ENCODE data around the gene AURKB. TPM values are rescaled to one million over a fixed set of nuclear protein-coding genes. Genes with fewer than 3 reads are reported as not detected.

AURKB gene
- total RNA-seq, 1 experiment from 2014 or later = 71.0 TPM

DNA sequence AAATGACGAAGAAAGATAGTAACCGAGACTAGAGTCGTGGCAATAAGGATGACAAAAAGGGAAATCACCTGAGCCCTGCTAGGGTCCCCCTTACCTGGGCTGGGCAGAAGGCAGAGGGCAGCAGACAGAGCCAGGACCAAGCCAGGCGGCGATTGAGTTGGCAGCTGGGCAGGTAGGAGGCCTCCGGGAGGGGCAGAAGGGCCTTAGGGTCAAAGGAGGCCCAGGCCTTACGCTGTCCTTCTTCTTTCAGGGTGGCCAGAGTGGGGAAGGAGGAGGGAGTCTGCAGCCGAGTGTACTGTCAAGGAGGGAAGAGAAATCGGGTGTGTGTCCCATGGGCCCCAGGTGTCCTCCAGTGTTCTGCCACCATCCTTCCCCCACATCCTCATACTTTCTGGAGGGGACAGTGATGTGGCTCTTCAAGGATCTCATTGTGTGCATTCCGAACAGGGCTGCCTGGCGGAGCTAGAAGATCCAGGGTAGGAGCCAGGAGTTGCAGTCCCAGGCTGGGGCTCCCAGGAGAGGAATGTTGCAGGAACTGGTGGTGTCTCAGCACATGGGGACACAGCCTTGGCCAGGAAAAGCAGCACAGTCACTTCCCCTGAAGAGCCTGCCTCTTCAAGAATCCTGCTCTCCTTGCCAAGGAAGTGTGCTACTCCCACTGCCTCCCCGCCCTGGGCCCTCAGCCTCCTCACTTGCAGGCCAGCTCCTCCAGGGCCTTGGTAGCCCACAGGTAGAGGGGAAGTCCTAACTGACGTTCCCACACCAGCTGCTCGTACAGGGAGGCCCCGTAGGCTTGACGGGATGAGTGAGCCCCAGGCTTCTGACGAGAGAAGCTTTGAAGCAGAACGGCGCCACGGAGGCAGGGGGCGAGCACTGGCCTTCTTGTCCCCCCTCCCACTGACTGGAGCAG, 24.2 kb upstream of the AURKB start:
- Histone ChIP-seq H4K20me1 (ENCODE audit: insufficient read depth, low read depth, low read length) (no peaks in the 10 kb centered on the region), H3K4me1 (ENCODE audit: low read length) (no peaks in the 10 kb centered on the region), H3K4me3 (ENCODE audit: low read length) (no peak overlapping the region), H3K4me2 (ENCODE audit: low read depth, low read length, poor library complexity, severe bottlenecking) (no peak overlapping the region), H3K36me3 (ENCODE audit: insufficient read depth, low read length) (peaks cover 20% of the 10 kb centered on the region; the same call in 1 of the 2 replicates), H3K9me3 (ENCODE audit: low read length) (no peaks in the 10 kb centered on the region), H3K9ac (ENCODE audit: low read length) (no peak overlapping the region), H2AFZ (ENCODE audit: low read length) (no peak overlapping the region), H3K79me2 (ENCODE audit: low read length) (no peaks in the 10 kb centered on the region), H3K27ac (ENCODE audit: low read length) (no peak overlapping the region), H3K27me3 (ENCODE audit: low read length) (no peaks in the 10 kb centered on the region), H3K9me2 (replicated peaks; ENCODE audit: insufficient read depth, low read length) (no peaks in the 10 kb centered on the region)
- DNase-seq = no peak

- DNase-seq = no peak
- H3K9ac ChIP-seq (ENCODE audit: low read length) = no peak overlapping the region
- no peaks in the 10 kb centered on the region for H3K9me2 ChIP-seq (replicated peaks; ENCODE audit: insufficient read depth, low read length)
- peaks cover 21% of the 10 kb centered on the region; the same call in 1 of the 2 replicates for H3K36me3 ChIP-seq (ENCODE audit: insufficient read depth, low read length)
- H3K27me3 ChIP-seq (ENCODE audit: low read length) = no peaks in the 10 kb centered on the region
- H3K79me2 ChIP-seq (ENCODE audit: low read length) = no peaks in the 10 kb centered on the region
- no peak overlapping the region for H3K4me3 ChIP-seq (ENCODE audit: low read length)
- no peak overlapping the region for H3K4me2 ChIP-seq (ENCODE audit: low read depth, low read length, poor library complexity, severe bottlenecking)
- H4K20me1 ChIP-seq (ENCODE audit: insufficient read depth, low read depth, low read length) = no peaks in the 10 kb centered on the region
- no peaks in the 10 kb centered on the region for H3K9me3 ChIP-seq (ENCODE audit: low read length)
- H2AFZ ChIP-seq (ENCODE audit: low read length) = no peak overlapping the region
- no peaks in the 10 kb centered on the region for H3K4me1 ChIP-seq (ENCODE audit: low read length)
- H3K27ac ChIP-seq (ENCODE audit: low read length) = no peak overlapping the region
Observed at GRCh38 chr17:8231701-8232100, 21.3 kb upstream of the AURKB start.

GRCh38 chr17:8227238-8227581, 16.8 kb upstream of the AURKB start:
- Histone ChIP-seq H3K36me3 (ENCODE audit: insufficient read depth, low read length) (peaks cover 21% of the 10 kb centered on the region; the same call in 1 of the 2 replicates), H3K4me2 (ENCODE audit: low read depth, low read length, poor library complexity, severe bottlenecking) (no peak overlapping the region), H3K79me2 (ENCODE audit: low read length) (no peaks in the 10 kb centered on the region), H3K9ac (ENCODE audit: low read length) (no peak overlapping the region), H4K20me1 (ENCODE audit: insufficient read depth, low read depth, low read length) (no peaks in the 10 kb centered on the region), H2AFZ (ENCODE audit: low read length) (no peak overlapping the region), H3K9me3 (ENCODE audit: low read length) (no peaks in the 10 kb centered on the region), H3K27ac (ENCODE audit: low read length) (no peak overlapping the region), H3K4me3 (ENCODE audit: low read length) (no peak overlapping the region), H3K9me2 (replicated peaks; ENCODE audit: insufficient read depth, low read length) (no peaks in the 10 kb centered on the region), H3K27me3 (ENCODE audit: low read length) (no peaks in the 10 kb centered on the region), H3K4me1 (ENCODE audit: low read length) (peaks cover 15% of the 10 kb centered on the region)
- DNase-seq = no peak

DNA sequence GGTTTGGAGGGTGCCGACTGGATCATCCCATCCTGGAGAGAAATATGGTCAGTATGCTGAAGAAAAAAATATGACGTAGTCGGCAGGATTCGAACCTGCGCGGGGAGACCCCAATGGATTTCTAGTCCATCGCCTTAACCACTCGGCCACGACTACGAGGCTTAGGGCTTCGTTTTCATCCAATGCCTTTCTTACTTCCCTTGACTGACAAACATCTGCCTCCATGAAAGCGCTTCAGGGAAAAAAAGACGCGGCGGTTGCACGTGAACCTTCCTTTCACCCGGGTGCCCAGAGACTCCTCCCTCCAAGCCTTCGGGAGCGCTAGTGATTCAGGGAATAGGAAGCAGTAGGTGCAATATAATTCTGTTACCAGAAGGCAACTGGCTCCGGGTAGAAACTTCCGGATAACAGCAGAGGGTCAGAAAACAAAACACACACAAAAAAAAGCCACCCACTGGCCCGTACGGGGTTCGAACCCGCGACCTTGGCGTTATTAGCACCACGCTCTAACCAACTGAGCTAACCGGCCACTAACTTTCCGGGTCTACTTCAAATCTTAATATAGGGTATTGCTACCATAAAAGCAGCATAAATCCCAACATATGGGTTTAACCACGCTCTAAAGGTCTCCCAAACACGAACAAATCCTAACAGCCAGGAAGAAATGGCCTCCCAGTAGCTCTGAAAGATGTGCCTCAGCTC, 16.3 kb upstream of the AURKB start:
- Histone ChIP-seq H3K9ac (ENCODE audit: low read length) (no peak overlapping the region), H2AFZ (ENCODE audit: low read length) (no peak overlapping the region), H3K4me3 (ENCODE audit: low read length) (no peak overlapping the region), H3K9me3 (ENCODE audit: low read length) (no peaks in the 10 kb centered on the region), H3K9me2 (replicated peaks; ENCODE audit: insufficient read depth, low read length) (no peaks in the 10 kb centered on the region), H3K4me2 (ENCODE audit: low read depth, low read length, poor library complexity, severe bottlenecking) (no peak overlapping the region), H3K79me2 (ENCODE audit: low read length) (no peaks in the 10 kb centered on the region), H3K27ac (ENCODE audit: low read length) (no peak overlapping the region), H3K27me3 (ENCODE audit: low read length) (no peaks in the 10 kb centered on the region), H4K20me1 (ENCODE audit: insufficient read depth, low read depth, low read length) (no peaks in the 10 kb centered on the region), H3K4me1 (ENCODE audit: low read length) (peaks cover 18% of the 10 kb centered on the region), H3K36me3 (ENCODE audit: insufficient read depth, low read length) (peaks cover 20% of the 10 kb centered on the region; the same call in 1 of the 2 replicates)
- peak; percentile 67 for DNase-seq

DNA sequence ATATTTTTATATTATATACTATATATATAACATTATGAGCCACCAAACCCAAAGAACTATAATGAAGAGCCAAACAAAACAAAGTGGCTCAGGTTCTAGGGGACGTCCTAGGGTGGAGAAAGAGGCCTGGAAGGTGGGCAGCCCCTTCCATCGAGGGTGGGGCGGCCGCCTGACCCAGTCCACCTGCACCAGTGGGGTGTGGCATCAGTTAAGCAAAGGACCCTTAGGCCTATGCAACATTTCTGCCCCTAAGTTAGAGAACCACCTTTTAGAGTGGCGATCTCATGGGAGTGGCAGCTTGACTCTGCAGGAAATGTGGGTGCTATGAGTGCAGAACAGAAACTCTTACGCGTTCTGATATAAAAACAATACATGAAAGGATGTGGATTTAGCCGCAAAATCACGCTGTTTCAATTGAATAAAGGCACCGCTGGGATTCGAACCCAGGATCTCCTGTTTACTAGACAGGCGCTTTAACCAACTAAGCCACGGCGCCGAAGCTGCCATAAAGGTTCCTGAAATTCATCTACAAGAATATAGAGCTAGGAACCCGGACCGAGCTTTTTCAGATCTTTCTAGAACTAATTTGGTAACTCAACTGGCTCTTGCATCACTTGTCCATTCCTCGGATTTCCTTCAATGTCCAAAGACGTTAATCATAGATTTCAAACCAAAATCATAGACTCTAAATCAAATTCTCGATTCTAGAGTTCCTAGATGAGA, 15.6 kb upstream of the AURKB start:
- H3K9me2 ChIP-seq (replicated peaks; ENCODE audit: insufficient read depth, low read length) = no peaks in the 10 kb centered on the region
- no peaks in the 10 kb centered on the region for H4K20me1 ChIP-seq (ENCODE audit: insufficient read depth, low read depth, low read length)
- no peaks in the 10 kb centered on the region for H3K9me3 ChIP-seq (ENCODE audit: low read length)
- H3K27ac ChIP-seq (ENCODE audit: low read length) = no peak overlapping the region
- H2AFZ ChIP-seq (ENCODE audit: low read length) = no peak overlapping the region
- H3K36me3 ChIP-seq (ENCODE audit: insufficient read depth, low read length) = peaks cover 14% of the 10 kb centered on the region; the same call in 1 of the 2 replicates
- H3K27me3 ChIP-seq (ENCODE audit: low read length) = no peaks in the 10 kb centered on the region
- H3K79me2 ChIP-seq (ENCODE audit: low read length) = no peaks in the 10 kb centered on the region
- H3K4me2 ChIP-seq (ENCODE audit: low read depth, low read length, poor library complexity, severe bottlenecking) = no peak overlapping the region
- H3K9ac ChIP-seq (ENCODE audit: low read length) = no peak overlapping the region
- H3K4me3 ChIP-seq (ENCODE audit: low read length) = no peak overlapping the region
- DNase-seq = peak; percentile 73
- H3K4me1 ChIP-seq (ENCODE audit: low read length) = peaks cover 22% of the 10 kb centered on the region

DNA sequence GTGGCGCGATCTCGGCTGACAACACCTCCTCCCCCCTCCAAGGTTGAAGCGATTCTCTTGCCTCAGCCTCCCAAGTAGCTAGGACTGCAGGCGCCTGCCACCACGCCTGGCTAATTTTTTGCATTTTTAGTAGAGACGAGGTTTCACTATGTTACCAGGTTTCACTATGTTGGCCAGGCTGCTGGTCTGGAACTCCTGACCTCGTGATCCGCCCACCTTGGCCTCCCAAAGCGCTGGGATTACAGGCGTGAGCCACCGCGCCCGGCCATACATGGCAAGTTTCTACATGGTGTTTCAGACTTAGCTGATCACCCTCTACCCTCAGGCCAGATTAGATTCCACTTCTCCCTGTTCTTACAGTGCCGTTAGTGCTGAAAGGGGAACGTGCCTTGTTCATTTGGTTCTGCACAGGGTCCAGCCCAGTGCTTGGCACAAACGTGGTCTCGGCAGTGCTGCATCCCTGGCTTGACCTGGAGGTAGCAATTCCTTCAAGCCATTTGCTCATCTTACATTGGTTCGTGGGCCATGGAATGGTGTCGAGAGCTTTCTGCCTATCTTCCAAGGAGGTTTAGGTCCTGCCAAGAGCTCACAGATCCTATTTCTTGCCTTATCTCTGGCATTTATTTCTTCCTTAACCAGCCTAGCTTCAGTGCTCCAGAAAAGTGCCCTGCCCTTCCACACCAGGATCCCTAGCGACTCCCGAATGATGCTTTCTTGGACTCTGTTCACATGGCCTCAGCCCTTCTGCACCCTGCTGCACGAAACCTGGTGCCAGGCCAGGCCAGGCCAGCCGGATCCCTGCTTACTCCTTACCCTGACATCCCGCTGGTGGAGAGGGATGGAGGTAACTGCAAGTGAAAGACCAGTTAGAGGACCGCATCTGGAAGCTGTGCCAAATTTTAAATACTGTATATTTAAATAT, 14.8 kb upstream of the AURKB start:
- Histone ChIP-seq H4K20me1 (ENCODE audit: insufficient read depth, low read depth, low read length) (no peaks in the 10 kb centered on the region), H3K27ac (ENCODE audit: low read length) (no peak overlapping the region), H3K9me2 (replicated peaks; ENCODE audit: insufficient read depth, low read length) (no peaks in the 10 kb centered on the region), H3K9ac (ENCODE audit: low read length) (no peak overlapping the region), H3K4me2 (ENCODE audit: low read depth, low read length, poor library complexity, severe bottlenecking) (no peak overlapping the region), H3K27me3 (ENCODE audit: low read length) (no peaks in the 10 kb centered on the region), H3K4me3 (ENCODE audit: low read length) (no peak overlapping the region), H2AFZ (ENCODE audit: low read length) (no peak overlapping the region), H3K9me3 (ENCODE audit: low read length) (no peaks in the 10 kb centered on the region), H3K4me1 (ENCODE audit: low read length) (peaks cover 26% of the 10 kb centered on the region), H3K79me2 (ENCODE audit: low read length) (no peaks in the 10 kb centered on the region), H3K36me3 (ENCODE audit: insufficient read depth, low read length) (peaks cover 9% of the 10 kb centered on the region; the same call in 1 of the 2 replicates)
- DNase-seq = no peak

GRCh38 chr17:8223356-8224126, 13.2 kb upstream of the AURKB start:
- Histone ChIP-seq H2AFZ (ENCODE audit: low read length) (peak overlapping the region; percentile 78; the same call in 1 of the 2 replicates), H3K4me3 (ENCODE audit: low read length) (peak overlapping the region; percentile 79), H3K79me2 (ENCODE audit: low read length) (no peaks in the 10 kb centered on the region), H3K9me3 (ENCODE audit: low read length) (no peaks in the 10 kb centered on the region), H3K4me2 (ENCODE audit: low read depth, low read length, poor library complexity, severe bottlenecking) (peak overlapping the region; percentile 89), H3K27me3 (ENCODE audit: low read length) (no peaks in the 10 kb centered on the region), H3K4me1 (ENCODE audit: low read length) (peaks cover 26% of the 10 kb centered on the region), H3K9ac (ENCODE audit: low read length) (peak overlapping the region; percentile 100), H4K20me1 (ENCODE audit: insufficient read depth, low read depth, low read length) (no peaks in the 10 kb centered on the region), H3K9me2 (replicated peaks; ENCODE audit: insufficient read depth, low read length) (no peaks in the 10 kb centered on the region), H3K27ac (ENCODE audit: low read length) (peak overlapping the region; percentile 92), H3K36me3 (ENCODE audit: insufficient read depth, low read length) (peaks cover 4% of the 10 kb centered on the region; the same call in 1 of the 2 replicates)
- DNase-seq = peak; percentile 93
